Myocyte (in vitro differentiated cells): ENCODE data around the gene IRS2. TPM values are rescaled to one million over a fixed set of nuclear protein-coding genes. Genes with fewer than 3 reads are reported as not detected.
"Not testable (repeated sequence)": the region's sequence is repeated elsewhere in the genome, so short reads cannot be mapped to it uniquely, and the experiment has no call there.

ENCODE experiments used
- DNase-seq: peaks from one replicate; pipeline ENCODE4 v3.0.0-alpha.2; 2012; ENCODE audit warnings: low read depth
- polyA plus RNA-seq: library from polyadenylated mRNA; unstranded; fragments of >200 nt; gene quantifications from one replicate; pipeline ENCODE4 v1.2.1, GENCODE V29; 2012; ENCODE audit warnings: missing spikeins
- total RNA-seq: library from RNA; depleted of rRNA; stranded (reverse); fragments of >200 nt; gene quantifications from 2 replicates; pipeline ENCODE4 v1.2.3, GENCODE V29; 2014

The IRS2 gene
- total RNA-seq, result 5.7 and 6.1 TPM in 2 replicates
- polyA plus RNA-seq, result 6.7 TPM

GRCh38 chr13:109786457-109787134, at the start of gene IRS2:
Gene IRS2, minus strand, starts transcription at chr13:109786583. Its CDS starts 530 bp downstream, at chr13:109786053.
- peak; percentile 95 for DNase-seq

GRCh38 chr13:109834973-109835720, 48.8 kb upstream of the IRS2 start:
- DNase-seq, result peak; percentile 33

GRCh38 chr13:109833940-109834339, 47.6 kb upstream of the IRS2 start:
- DNase-seq, result no peak

- no peak for DNase-seq
Observed at GRCh38 chr13:109833071-109833470, 46.7 kb upstream of the IRS2 start.

GRCh38 chr13:109828591-109829316, 42.4 kb upstream of the IRS2 start:
- DNase-seq, result not testable (repeated sequence)

- DNase-seq, result not testable (repeated sequence)
Observed at GRCh38 chr13:109823201-109823600, 36.8 kb upstream of the IRS2 start.

GRCh38 chr13:109821103-109821502, 34.7 kb upstream of the IRS2 start:
- no peak for DNase-seq

- no peak for DNase-seq
Observed at GRCh38 chr13:109819874-109820273, 33.5 kb upstream of the IRS2 start.

- no peak for DNase-seq
Observed at GRCh38 chr13:109818886-109819285, 32.5 kb upstream of the IRS2 start.

GRCh38 chr13:109817591-109818535, 31.5 kb upstream of the IRS2 start:
- peak; percentile 59 for DNase-seq

GRCh38 chr13:109816808-109817203, 30.4 kb upstream of the IRS2 start:
- DNase-seq, result peak; percentile 40

- peak; percentile 15 for DNase-seq
Observed at GRCh38 chr13:109816112-109816807, 29.9 kb upstream of the IRS2 start.

GRCh38 chr13:109815651-109816050, 29.3 kb upstream of the IRS2 start:
- DNase-seq, result no peak

GRCh38 chr13:109813663-109814062, 27.3 kb upstream of the IRS2 start:
- no peak for DNase-seq

- no peak for DNase-seq
Observed at GRCh38 chr13:109812382-109812781, 26.0 kb upstream of the IRS2 start.

- peak; percentile 48 for DNase-seq
Observed at GRCh38 chr13:109810761-109811510, 24.6 kb upstream of the IRS2 start.

- DNase-seq, result no peak
Observed at GRCh38 chr13:109809216-109809932, 23.0 kb upstream of the IRS2 start.

GRCh38 chr13:109807345-109807744, 21.0 kb upstream of the IRS2 start:
- no peak for DNase-seq

- no peak for DNase-seq
Observed at GRCh38 chr13:109804654-109805053, 18.3 kb upstream of the IRS2 start.
